GM21381 (cell line): Measurements from ENCODE around the gene DMXL1.

Source experiments
- ATAC-seq: cut with Tn5 transposase; IDR thresholded peaks from one replicate; pipeline ENCODE4 v1.9.1; 2021; ENCODE audit warnings: mild to moderate bottlenecking, moderate library complexity; ENCODE audit not compliant: unreplicated experiment

The DMXL1 gene

GRCh38 chr5:119263639-119264038, 192.8 kb downstream of the DMXL1 start:
- ATAC-seq: no peak

GRCh38 chr5:119264186-119264585, 193.3 kb downstream of the DMXL1 start:
- ATAC-seq: no peak

- peak; percentile 68 for ATAC-seq
Measured at GRCh38 chr5:119267958-119268386, 197.1 kb downstream of the DMXL1 start.

GRCh38 chr5:119268387-119269060, 197.6 kb downstream of the DMXL1 start:
- peak; percentile 86 for ATAC-seq

GRCh38 chr5:119269061-119269944, 198.4 kb downstream of the DMXL1 start:
- ATAC-seq: peak; percentile 8

- no peak for ATAC-seq
Measured at GRCh38 chr5:119270121-119270565, 199.3 kb downstream of the DMXL1 start.

- no peak for ATAC-seq
Measured at GRCh38 chr5:119270960-119271757, 200.3 kb downstream of the DMXL1 start.

- ATAC-seq: no peak
Measured at GRCh38 chr5:119271758-119272730, 201.2 kb downstream of the DMXL1 start.

- no peak for ATAC-seq
Measured at GRCh38 chr5:119273391-119273839, 202.5 kb downstream of the DMXL1 start.

GRCh38 chr5:119274030-119274766, 203.3 kb downstream of the DMXL1 start:
- ATAC-seq: no peak

- ATAC-seq: peak; percentile 46
Measured at GRCh38 chr5:119274767-119275130, 203.9 kb downstream of the DMXL1 start.

GRCh38 chr5:119275146-119275545, 204.3 kb downstream of the DMXL1 start:
- ATAC-seq: peak; percentile 13

- ATAC-seq: peak; percentile 73
Measured at GRCh38 chr5:119275601-119276173, 204.8 kb downstream of the DMXL1 start.

- ATAC-seq: no peak
Measured at GRCh38 chr5:119276978-119277377, 206.1 kb downstream of the DMXL1 start.

- no peak for ATAC-seq
Measured at GRCh38 chr5:119279093-119279492, 208.2 kb downstream of the DMXL1 start.

GRCh38 chr5:119280380-119280779, 209.5 kb downstream of the DMXL1 start:
- ATAC-seq: no peak

GRCh38 chr5:119282628-119283027, 211.7 kb downstream of the DMXL1 start:
- no peak for ATAC-seq

- ATAC-seq: no peak
Measured at GRCh38 chr5:119284031-119284430, 213.1 kb downstream of the DMXL1 start.
